RWPE2 (cell line): ENCODE results near the gene SLC16A10.

Experiments used
- ATAC-seq: fragments of 200-7000 bp; cut with Tn5 transposase; 3 replicates; pipeline ENCODE4 v1.9.1; 2021; ENCODE audit warnings: low read depth
- DNase-seq: peaks from one replicate; pipeline ENCODE4 v3.0.0-alpha.2; 2020; ENCODE audit warnings: low spot score
- H3K27ac ChIP-seq: fragments of 450-650 bp; 2 replicates; pipeline ENCODE4 v1.5.1; 2017; ENCODE audit warnings: mild to moderate bottlenecking; ENCODE audit not compliant: poor library complexity, severe bottlenecking
- H3K27me3 ChIP-seq: fragments of 250-450 bp; sonication (Bioruptor Pico); 2 replicates; pipeline ENCODE4 v1.5.1; 2021; ENCODE audit warnings: mild to moderate bottlenecking, moderate library complexity; ENCODE audit not compliant: insufficient read depth, poor library complexity, severe bottlenecking
- H3K36me3 ChIP-seq: fragments of 250-450 bp; sonication (Bioruptor Pico); 2 replicates; pipeline ENCODE4 v1.5.1; 2020; ENCODE audit warnings: low read depth, mild to moderate bottlenecking, moderate library complexity
- H3K4me1 ChIP-seq: fragments of 250-450 bp; sonication (Bioruptor Pico); 2 replicates; pipeline ENCODE4 v1.5.1; 2021; ENCODE audit warnings: mild to moderate bottlenecking, moderate library complexity; ENCODE audit not compliant: insufficient read depth, poor library complexity, severe bottlenecking
- H3K4me3 ChIP-seq: fragments of 250-450 bp; sonication (Bioruptor Pico); 2 replicates; pipeline ENCODE4 v1.5.1; 2021; ENCODE audit warnings: mild to moderate bottlenecking, moderate library complexity; ENCODE audit not compliant: severe bottlenecking
- H3K9me3 ChIP-seq: fragments of 250-450 bp; sonication (Bioruptor Pico); 2 replicates; pipeline ENCODE4 v1.5.1; 2021; ENCODE audit warnings: mild to moderate bottlenecking, moderate library complexity; ENCODE audit not compliant: severe bottlenecking
- TF ChIP-seq, protein P1 (sequence below): fragments of 450-650 bp; IDR thresholded peaks from one replicate; pipeline ENCODE4 v1.5.1; 2017; ENCODE audit warnings: mild to moderate bottlenecking, moderate library complexity; ENCODE audit not compliant: poor library complexity, severe bottlenecking

The SLC16A10 gene

GRCh38 chr6:111096246-111096645, 8.9 kb downstream of the SLC16A10 start:
- TF ChIP-seq, protein P1, sequence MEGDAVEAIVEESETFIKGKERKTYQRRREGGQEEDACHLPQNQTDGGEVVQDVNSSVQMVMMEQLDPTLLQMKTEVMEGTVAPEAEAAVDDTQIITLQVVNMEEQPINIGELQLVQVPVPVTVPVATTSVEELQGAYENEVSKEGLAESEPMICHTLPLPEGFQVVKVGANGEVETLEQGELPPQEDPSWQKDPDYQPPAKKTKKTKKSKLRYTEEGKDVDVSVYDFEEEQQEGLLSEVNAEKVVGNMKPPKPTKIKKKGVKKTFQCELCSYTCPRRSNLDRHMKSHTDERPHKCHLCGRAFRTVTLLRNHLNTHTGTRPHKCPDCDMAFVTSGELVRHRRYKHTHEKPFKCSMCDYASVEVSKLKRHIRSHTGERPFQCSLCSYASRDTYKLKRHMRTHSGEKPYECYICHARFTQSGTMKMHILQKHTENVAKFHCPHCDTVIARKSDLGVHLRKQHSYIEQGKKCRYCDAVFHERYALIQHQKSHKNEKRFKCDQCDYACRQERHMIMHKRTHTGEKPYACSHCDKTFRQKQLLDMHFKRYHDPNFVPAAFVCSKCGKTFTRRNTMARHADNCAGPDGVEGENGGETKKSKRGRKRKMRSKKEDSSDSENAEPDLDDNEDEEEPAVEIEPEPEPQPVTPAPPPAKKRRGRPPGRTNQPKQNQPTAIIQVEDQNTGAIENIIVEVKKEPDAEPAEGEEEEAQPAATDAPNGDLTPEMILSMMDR: no peak
- H3K36me3 ChIP-seq: no peaks in the 10 kb centered on the region
- H3K27me3 ChIP-seq: peaks cover 17% of the 10 kb centered on the region
- no peak overlapping the region for H3K27ac ChIP-seq
- no peaks in the 10 kb centered on the region for H3K9me3 ChIP-seq
- DNase-seq: peak; percentile 81
- peaks cover 7% of the 10 kb centered on the region for H3K4me1 ChIP-seq
- peak; percentile 99 for ATAC-seq
- no peak overlapping the region for H3K4me3 ChIP-seq

DNA sequence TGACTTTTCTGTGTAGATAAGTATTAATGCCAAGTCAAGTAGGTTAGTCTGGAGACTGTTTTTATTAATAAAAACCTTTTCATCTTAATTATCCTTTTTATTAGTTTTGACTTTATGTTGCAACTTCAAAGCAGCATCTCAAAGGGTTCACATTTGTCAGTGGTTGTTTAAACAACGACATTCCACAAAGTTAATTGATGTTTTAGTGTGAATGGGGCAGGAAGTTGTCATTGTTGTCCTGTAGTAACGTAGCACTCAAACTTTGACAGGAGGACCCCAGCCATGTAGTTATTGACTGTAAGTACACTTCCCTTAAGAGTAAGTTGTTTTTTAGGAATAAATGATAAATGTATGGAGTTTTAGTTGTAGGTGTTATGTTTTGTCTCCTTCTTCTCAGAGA, 11.3 kb downstream of the SLC16A10 start:
- ATAC-seq (no peak), DNase-seq (no peak)
- peaks cover 7% of the 10 kb centered on the region for H3K4me1 ChIP-seq
- no peak overlapping the region for H3K27ac ChIP-seq
- no peaks in the 10 kb centered on the region for H3K36me3 ChIP-seq
- H3K9me3 ChIP-seq: no peaks in the 10 kb centered on the region
- H3K27me3 ChIP-seq: peaks cover 11% of the 10 kb centered on the region
- H3K4me3 ChIP-seq: no peak overlapping the region
- TF ChIP-seq, protein P1: no peak

DNA sequence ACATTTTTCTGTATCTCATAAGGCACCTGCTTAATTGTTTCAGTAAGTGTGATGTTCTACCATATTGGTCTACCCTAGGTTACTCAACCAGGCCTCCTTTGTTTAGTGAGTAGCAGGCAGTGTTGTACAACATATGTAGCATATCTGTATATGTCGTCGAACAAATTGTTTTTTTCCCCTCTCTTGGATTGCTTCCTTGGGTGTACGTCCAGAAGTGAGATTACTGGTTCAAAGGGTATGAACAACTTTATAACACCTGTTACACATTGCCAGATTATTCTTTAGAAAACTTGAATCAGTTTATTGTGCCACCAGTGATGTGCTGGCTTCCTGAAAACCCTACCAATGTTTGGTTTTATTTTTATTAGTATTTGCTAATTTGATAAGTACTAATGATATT, 14.7 kb downstream of the SLC16A10 start:
- Histone ChIP-seq H3K4me3 (no peak overlapping the region), H3K36me3 (no peaks in the 10 kb centered on the region), H3K27ac (no peak overlapping the region), H3K27me3 (no peaks in the 10 kb centered on the region), H3K9me3 (no peaks in the 10 kb centered on the region), H3K4me1 (peaks cover 10% of the 10 kb centered on the region)
- ATAC-seq (no peak), DNase-seq (no peak)
- TF ChIP-seq, protein P1: no peak

DNA sequence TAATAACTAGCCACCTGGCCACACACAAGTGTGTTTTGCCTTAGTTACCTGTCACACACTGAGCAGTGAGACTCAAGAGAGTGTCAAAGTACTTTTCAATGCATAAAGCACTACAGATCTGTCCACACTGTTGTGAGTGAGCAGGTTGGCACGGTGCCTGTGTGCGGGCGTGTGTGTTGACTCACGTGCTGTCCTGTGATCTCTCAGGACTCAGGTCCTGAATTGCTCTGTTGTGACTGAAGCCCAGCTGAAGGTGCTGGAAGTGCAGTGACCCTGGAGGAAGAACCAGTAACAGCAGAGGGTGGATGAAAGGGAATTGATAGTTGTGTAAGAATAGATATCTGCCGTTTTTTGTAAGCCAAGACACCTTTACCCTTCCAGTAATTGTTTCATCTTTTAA, 18.3 kb downstream of the SLC16A10 start:
- peak; percentile 72 for DNase-seq

DNA sequence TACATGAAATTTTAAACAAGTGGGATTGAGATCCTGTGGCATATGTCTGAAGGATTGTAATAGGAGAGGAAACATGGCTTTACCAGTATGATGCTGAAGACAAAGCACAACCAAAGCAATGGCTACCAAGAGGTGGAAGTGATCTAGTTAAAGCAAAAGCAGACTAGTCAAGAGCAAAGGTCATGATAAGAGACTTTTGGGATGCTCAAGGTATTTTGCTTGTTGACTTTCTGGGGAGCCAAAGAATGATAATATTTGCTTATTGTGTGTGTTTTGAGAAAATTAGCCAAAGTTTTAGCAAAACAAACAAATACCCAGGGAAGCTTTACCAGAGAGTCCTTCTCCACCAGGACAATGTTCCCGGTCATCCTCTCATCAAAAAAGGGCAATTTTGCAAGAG, 20.3 kb downstream of the SLC16A10 start:
- H3K4me1 ChIP-seq: peaks cover 10% of the 10 kb centered on the region
- no peak overlapping the region for H3K4me3 ChIP-seq
- H3K27me3 ChIP-seq: no peaks in the 10 kb centered on the region
- DNase-seq (no peak), ATAC-seq (no peak)
- H3K36me3 ChIP-seq: no peaks in the 10 kb centered on the region
- TF ChIP-seq, protein P1: no peak
- no peak overlapping the region for H3K27ac ChIP-seq
- H3K9me3 ChIP-seq: no peaks in the 10 kb centered on the region

More for the DNA sequence above, 18.3 kb downstream of the SLC16A10 start:
- Histone ChIP-seq H3K27ac (no peak overlapping the region), H3K9me3 (no peaks in the 10 kb centered on the region), H3K4me3 (no peak overlapping the region), H3K27me3 (no peaks in the 10 kb centered on the region), H3K36me3 (no peaks in the 10 kb centered on the region), H3K4me1 (peaks cover 10% of the 10 kb centered on the region)
- ATAC-seq: peak; percentile 97
- TF ChIP-seq, protein P1: no peak
